Astrocyte of the cerebellum (primary cell): Measurements from ENCODE around the gene FGF19.

Source experiments
- DNase-seq: peaks from one replicate; pipeline ENCODE4 v3.0.0-alpha.2; 2011; ENCODE audit warnings: low read depth
- H3K4me3 ChIP-seq: 2 replicates; pipeline ENCODE4 v1.5.1; 2011; ENCODE audit warnings: mild to moderate bottlenecking, low read depth, low read length, moderate library complexity
- in situ Hi-C: cut with HindIII; loops from 2 replicates; pipeline ENCODE4 v1.10.0; 2017; ENCODE audit warnings: low sequenced_read_pairs
- TF ChIP-seq, protein P1 (sequence below): IDR thresholded peaks from 2 replicates; pipeline ENCODE4 v1.5.1; 2012; ENCODE audit warnings: low read length, low read depth, moderate library complexity, mild to moderate bottlenecking; ENCODE audit errors: missing control alignments

The FGF19 gene

DNA sequence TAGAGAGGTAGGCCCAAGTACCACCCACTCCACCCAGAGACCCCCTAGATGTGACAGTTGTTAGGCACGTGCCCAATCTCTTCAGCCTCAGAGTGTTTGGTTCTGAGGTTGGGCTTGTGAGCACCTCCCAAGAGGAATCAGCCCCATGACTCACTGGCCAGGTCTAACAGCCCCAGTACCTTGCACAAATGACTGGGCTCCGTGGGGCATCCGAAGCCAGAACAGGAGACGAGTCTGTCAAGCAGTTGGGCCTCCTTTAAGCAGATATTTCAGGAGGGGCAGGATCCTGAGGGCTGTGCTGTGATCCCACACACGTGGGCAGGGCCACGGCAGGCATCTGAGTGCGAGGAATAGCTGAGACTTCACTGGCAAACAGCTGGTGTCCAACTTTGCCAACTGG, 29.1 kb upstream of the FGF19 start:
- DNase-seq, result no peak
- in situ Hi-C loops, result no loop called here
- TF ChIP-seq, protein P1, sequence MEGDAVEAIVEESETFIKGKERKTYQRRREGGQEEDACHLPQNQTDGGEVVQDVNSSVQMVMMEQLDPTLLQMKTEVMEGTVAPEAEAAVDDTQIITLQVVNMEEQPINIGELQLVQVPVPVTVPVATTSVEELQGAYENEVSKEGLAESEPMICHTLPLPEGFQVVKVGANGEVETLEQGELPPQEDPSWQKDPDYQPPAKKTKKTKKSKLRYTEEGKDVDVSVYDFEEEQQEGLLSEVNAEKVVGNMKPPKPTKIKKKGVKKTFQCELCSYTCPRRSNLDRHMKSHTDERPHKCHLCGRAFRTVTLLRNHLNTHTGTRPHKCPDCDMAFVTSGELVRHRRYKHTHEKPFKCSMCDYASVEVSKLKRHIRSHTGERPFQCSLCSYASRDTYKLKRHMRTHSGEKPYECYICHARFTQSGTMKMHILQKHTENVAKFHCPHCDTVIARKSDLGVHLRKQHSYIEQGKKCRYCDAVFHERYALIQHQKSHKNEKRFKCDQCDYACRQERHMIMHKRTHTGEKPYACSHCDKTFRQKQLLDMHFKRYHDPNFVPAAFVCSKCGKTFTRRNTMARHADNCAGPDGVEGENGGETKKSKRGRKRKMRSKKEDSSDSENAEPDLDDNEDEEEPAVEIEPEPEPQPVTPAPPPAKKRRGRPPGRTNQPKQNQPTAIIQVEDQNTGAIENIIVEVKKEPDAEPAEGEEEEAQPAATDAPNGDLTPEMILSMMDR, result no peak
- H3K4me3 ChIP-seq, result no peak overlapping the region

DNA sequence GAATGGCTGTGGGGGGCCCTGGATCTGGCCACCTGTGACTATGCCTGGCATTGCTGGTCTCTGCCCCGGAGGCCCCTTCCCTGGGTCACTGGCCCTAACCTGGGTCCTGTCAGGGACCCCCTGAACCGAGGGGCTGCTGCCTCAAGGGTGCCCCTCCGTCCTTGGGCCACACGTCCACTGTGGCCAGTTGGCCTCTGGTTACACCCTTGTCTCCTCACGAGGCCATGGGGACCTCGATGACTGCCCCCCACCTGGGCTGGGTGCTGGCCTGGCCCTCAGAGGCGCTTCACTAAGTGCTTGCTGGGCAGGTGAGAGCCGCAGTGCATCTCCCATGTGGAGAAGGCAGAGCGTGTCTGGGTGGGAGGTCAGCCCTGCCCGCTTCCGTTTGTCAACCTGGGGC, 27.3 kb upstream of the FGF19 start:
- in situ Hi-C loops, result no loop called here
- TF ChIP-seq, protein P1, result no peak
- no peak for DNase-seq
- H3K4me3 ChIP-seq, result no peak overlapping the region

DNA sequence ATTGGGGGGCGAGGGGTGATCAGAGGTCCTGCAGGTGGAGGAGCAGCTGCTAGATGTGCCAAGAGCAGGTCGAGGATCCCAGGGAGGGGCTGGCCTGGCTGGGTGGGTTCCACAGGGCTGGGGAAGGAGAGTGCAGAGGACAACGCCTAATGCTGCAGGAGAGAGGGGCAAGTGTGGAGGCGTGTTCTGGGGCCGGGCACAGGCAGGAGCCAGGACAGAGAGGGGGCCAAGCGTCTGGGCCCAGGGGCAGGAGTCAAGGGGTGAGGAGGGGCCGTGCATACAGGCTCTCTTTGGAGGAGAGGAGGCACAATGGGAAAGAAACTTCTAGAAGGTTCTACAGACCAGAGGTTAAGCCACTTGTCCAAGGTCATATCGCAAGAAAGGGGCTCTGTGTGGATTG, 26.7 kb upstream of the FGF19 start:
- DNase-seq, result no peak
- H3K4me3 ChIP-seq, result no peak overlapping the region
- in situ Hi-C loops, result no loop called here
- TF ChIP-seq, protein P1, result no peak

DNA sequence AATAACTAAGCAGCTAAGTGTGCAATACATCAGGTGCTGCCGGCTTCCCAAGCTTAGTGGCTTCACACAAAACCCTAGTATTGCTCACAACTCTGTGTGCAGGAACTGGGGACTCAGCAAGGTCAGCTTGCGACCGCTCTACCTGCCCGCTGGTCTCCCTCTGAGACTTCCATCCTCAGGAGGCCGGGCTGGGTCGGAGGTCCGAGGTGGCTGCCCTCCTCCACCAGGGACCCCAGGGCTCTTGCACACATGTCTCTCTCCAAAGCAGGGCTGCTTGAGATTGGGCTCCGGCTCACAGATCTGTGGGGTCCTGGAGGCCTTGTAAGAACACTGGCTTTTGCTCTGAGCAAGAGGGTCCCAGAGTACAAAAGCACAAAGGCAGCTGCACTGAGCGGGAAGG, 25.4 kb upstream of the FGF19 start:
- in situ Hi-C loops, result no loop called here
- TF ChIP-seq, protein P1, result no peak
- no peak for DNase-seq
- H3K4me3 ChIP-seq, result no peak overlapping the region

DNA sequence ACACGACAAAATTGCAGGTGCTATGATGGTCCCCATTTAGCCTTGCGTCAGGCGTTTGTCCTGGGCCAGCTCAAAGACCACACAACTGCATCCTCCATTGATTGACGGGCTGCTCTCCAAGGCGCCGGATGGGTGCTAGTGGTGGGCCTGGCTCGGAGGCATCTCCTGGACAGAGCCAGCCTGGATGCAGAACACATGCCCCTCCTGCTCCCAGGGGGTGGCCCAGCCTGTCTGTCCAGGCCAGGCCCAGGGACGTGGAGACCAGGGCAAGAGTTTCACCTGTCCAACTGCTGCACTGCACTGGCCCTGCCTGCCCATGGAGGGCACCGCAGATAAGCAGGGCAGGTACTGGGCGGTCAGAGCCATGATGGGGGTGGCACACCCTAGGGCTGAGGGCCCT, 23.4 kb upstream of the FGF19 start:
- no peak overlapping the region for H3K4me3 ChIP-seq
- in situ Hi-C loops, result no loop called here
- DNase-seq, result no peak
- TF ChIP-seq, protein P1, result no peak

DNA sequence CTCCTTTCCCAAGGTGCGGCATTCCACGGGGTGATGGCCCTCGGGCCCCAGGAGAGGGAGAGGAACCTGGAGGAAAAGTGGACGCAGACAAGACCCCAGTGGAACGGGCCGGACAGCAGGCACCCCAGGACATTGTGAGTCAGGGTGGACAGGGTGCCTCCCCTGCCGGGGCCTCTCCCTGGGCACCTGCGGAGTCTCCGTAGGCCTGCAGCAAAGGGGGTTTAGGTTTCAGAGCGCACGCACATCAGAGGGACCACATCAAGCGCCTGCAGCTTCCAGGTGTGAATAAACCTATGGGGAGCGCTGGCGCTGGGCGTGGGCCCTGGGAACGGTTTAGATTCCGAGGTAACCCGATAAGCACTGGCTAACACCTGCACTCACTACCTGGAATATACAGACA, 22.7 kb upstream of the FGF19 start:
- in situ Hi-C loops, result no loop called here
- DNase-seq, result no peak
- TF ChIP-seq, protein P1, result no peak
- H3K4me3 ChIP-seq, result no peak overlapping the region

DNA sequence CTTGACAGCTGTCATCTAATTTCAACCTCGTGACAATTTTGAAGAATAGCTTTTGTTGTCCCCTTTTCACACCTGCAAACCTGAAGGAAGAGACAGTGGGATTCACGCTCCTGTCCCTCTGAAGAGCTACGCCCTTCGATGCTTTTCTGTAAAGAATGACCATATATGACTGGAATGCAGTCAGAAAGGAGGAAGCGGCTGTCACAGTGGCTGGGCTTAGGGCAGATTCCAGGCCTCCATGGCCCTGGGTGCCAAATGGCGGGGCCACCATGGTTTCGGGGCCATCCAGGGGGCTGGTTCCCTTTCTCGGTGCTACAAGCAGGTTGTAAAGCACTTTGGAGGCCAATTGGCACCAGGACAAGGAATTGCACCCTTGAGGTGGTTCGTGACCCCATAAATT, 22.2 kb upstream of the FGF19 start:
- H3K4me3 ChIP-seq, result no peak overlapping the region
- in situ Hi-C loops, result no loop called here
- TF ChIP-seq, protein P1, result no peak
- no peak for DNase-seq
